NOMO-1 (cell line): ENCODE measurements around the gene CYP27C1.

Source experiments
- DNase-seq, 2 experiments: peaks; one replicate each; lab custom pipeline; 2025; ENCODE audit not compliant: unreplicated experiment in 2 of 2; lab: John Stamatoyannopoulos, UW

CYP27C1 gene

DNA sequence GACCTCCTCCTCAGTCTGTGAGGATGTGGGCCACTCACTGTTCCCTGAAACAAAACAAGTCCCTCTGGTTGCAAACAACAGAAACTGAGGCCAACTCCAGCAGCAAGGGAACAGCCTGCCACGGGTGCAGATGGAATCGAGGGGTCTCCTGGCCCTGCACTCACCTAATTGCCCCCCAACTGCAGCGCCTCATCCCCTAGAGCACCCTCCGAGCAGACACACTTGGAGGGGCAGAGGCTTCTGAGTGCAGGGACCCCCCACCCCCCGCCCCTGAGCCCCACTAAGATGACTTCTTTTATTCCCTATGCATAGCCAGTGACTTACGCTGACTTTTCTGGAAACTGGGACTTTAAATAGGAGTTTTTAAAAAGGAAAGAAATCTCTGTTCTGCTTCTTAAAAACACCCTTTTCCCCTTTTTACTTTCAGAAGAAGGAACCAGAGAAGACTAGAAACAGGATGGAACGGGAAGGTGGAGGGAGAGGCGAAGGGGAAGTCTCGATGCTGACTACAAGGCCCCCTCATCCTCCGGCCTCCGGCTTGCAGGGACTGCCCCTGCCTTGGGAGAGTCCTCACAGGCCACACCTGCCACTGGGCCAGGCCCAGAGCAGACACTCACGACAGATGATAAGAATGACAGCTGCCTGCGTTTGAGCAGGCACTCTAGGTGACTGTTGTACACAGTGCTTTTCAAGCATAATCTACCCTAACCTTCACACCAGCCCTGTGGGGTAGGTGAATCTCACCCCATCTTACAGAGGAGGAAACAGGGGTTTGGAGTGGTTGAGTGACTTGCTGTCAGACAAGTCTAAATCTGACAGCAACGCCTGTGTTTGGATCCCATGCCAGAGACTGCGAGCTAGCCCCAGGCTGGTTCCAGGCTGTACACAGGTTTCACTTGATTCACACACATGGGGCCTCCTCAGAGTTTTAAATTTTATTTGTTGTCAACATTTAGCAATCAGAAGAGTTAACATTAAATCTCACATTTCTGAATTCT, 85.0 kb downstream of the CYP27C1 start:
- DNase-seq = peak; percentile 10 to 59

DNA sequence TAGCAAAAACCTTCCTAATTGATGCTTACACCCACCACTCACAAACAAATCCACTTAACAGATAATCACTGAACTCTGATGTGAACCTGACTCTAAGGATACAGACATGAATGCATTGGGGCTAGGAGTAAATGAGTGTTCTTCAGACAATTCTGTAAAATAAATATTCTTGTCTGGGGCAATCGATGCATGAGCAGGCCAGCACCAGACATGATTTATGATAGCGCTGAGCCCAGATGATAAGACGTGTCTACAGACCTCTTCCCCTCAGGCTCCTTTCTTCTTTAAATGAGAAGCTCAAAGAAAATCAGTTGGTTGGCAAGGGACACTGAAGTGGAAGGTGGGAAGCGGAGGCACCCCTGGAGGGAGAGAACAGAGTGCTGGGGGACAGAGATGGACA, 85.9 kb downstream of the CYP27C1 start:
- DNase-seq = no peak
